K562 (cell line): ENCODE data around the gene YPEL5. TPM values are rescaled to one million over a fixed set of nuclear protein-coding genes. Genes with fewer than 3 reads are reported as not detected.

ENCODE experiments used
- ATAC-seq: fragments of 200-7000 bp; cut with Tn5 transposase; 3 replicates; pipeline ENCODE4 v1.9.1; 2020; ENCODE audit warnings: moderate library complexity
- BruUV-seq: library from RNA; stranded (reverse); fragments of 400-500 nt; replicated peaks from 2 replicates; lab custom pipeline; 2021; lab: Mats Ljungman, UMichigan
- CTCF ChIA-PET: fragments of 300-600 bp; formaldehyde crosslinking; extraction: SDS; loops from one replicate; lab custom pipeline; 2021; ENCODE audit warnings: low intra/inter-chr PET ratio; lab: Yijun Ruan, JAX
- POLR2A ChIA-PET: fragments of 300-600, 350-650 bp; sonication (Branson Sonifier 250); formaldehyde crosslinking; extraction: SDS; loops from one replicate; lab custom pipeline; 2021; ENCODE audit warnings: antibody characterized with exemption, inconsistent platforms; lab: Yijun Ruan, JAX
- DNase-seq, 4 experiments: peaks; one replicate each; pipeline versions ENCODE4 v3.0.0 to v3.0.0-alpha.2; 2011 to 2018; ENCODE audit warnings: low spot score in 3 of 4, mixed read lengths in 3 of 4; ENCODE audit errors: extremely low read depth in 1 of 4
- FAIRE-seq: peaks from 2 replicates; lab custom pipeline; 2011; peaks lifted over from hg19 to GRCh38; lab: Jason Lieb, UNC
- H2AFZ ChIP-seq: 2 replicates; pipeline ENCODE4 v1.6.0; 2011; ENCODE audit warnings: low read depth, low read length, control low read depth, inconsistent platforms
- H3K27ac ChIP-seq: fragments of 200-600 bp; 3 replicates; pipeline ENCODE4 v1.8.0; 2011; ENCODE audit warnings: low read depth, mild to moderate bottlenecking, control low read depth, inconsistent platforms, low read length, moderate library complexity, mixed read lengths; ENCODE audit errors: extremely low read depth
- H3K27me3 ChIP-seq, 2 experiments: fragments of 300-600 bp in 1 of 2; 2 replicates in 1 of 2; 3 replicates in 1 of 2; pipeline versions ENCODE4 v1.6.0 to v1.8.0; 2011; ENCODE audit warnings: inconsistent platforms in 2 of 2, low read length in 2 of 2, mild to moderate bottlenecking in 1 of 2, mixed read lengths in 1 of 2, moderate library complexity in 1 of 2; ENCODE audit not compliant: control insufficient read depth in 2 of 2, insufficient read depth in 2 of 2
- H3K36me3 ChIP-seq: fragments of 300-600 bp; 3 replicates; pipeline ENCODE4 v1.8.0; 2011; ENCODE audit warnings: mild to moderate bottlenecking, low read length, inconsistent platforms; ENCODE audit not compliant: control insufficient read depth, insufficient read depth
- H3K4me1 ChIP-seq, 2 experiments: fragments of 200-600 bp in 1 of 2; replicated peaks in 1 of 2; 2 replicates in 1 of 2; 3 replicates in 1 of 2; pipeline versions ENCODE4 v1.5.1 to v1.8.0; 2011; ENCODE audit warnings: inconsistent platforms in 2 of 2, low read length in 2 of 2, mild to moderate bottlenecking in 1 of 2, mixed read lengths in 1 of 2, moderate library complexity in 1 of 2; ENCODE audit not compliant: control insufficient read depth in 2 of 2, insufficient read depth in 2 of 2
- H3K4me2 ChIP-seq: 2 replicates; pipeline ENCODE4 v1.6.1; 2011; ENCODE audit warnings: low read length, control low read depth, inconsistent platforms, mixed read lengths; ENCODE audit not compliant: insufficient read depth
- H3K4me3 ChIP-seq: fragments of 200-600 bp; sonication (generic), shearing (Covaris generic); 2 replicates; pipeline ENCODE4 v1.5.1; 2016; ENCODE audit warnings: control low read depth, inconsistent platforms
- H3K79me2 ChIP-seq: fragments of 200-600 bp; 3 replicates; pipeline ENCODE4 v1.8.0; 2011; ENCODE audit warnings: low read length, inconsistent platforms; ENCODE audit not compliant: control insufficient read depth, insufficient read depth
- H3K9ac ChIP-seq, 2 experiments: 2 replicates each; pipeline versions ENCODE4 v1.6.0 to v1.6.1; 2011; ENCODE audit warnings: low read depth in 2 of 2, low read length in 2 of 2, control low read depth in 1 of 2, inconsistent platforms in 1 of 2, mild to moderate bottlenecking in 1 of 2, mixed read lengths in 1 of 2; ENCODE audit not compliant: insufficient read depth in 1 of 2
- H3K9me1 ChIP-seq: one replicate; pipeline ENCODE4 v1.6.0; 2011; ENCODE audit warnings: inconsistent platforms, mild to moderate bottlenecking, low read length, moderate library complexity; ENCODE audit not compliant: control insufficient read depth, insufficient read depth
- H3K9me3 ChIP-seq: replicated peaks from 2 replicates; pipeline ENCODE4 v1.5.1; 2011; ENCODE audit warnings: low read depth, low read length, inconsistent platforms; ENCODE audit not compliant: control insufficient read depth, insufficient read depth
- H4K20me1 ChIP-seq: replicated peaks from 2 replicates; pipeline ENCODE4 v1.6.1; 2011; ENCODE audit warnings: low read length, inconsistent platforms, mixed read lengths; ENCODE audit not compliant: control insufficient read depth, insufficient read depth
- ARNT ChIP-seq, 2 experiments: fragments of 450-650 bp; IDR thresholded peaks; 2 replicates each; pipeline ENCODE4 v1.6.1; 2016; ENCODE audit warnings: mild to moderate bottlenecking in 1 of 2
- BHLHE40 ChIP-seq: IDR thresholded peaks from 2 replicates; pipeline ENCODE4 v1.6.1; 2011; ENCODE audit warnings: low read length, improper control_type of control experiment
- CBX3 ChIP-seq, 2 experiments: IDR thresholded peaks; 1 replicate in 1 of 2; 2 replicates in 1 of 2; pipeline ENCODE4 v1.6.1; 2012; ENCODE audit warnings: inconsistent platforms in 2 of 2, low read length in 2 of 2, borderline replicate concordance in 1 of 2, control low read depth in 1 of 2
- CTBP1 ChIP-seq: fragments of 450-650 bp; IDR thresholded peaks from 2 replicates; pipeline ENCODE4 v1.6.1; 2016; ENCODE audit warnings: borderline replicate concordance
- DDX20 ChIP-seq: fragments of 450-650 bp; IDR thresholded peaks from 2 replicates; pipeline ENCODE4 v1.6.1; 2016; ENCODE audit warnings: missing genetic modification characterization, low read depth, mild to moderate bottlenecking, missing compliant biosample characterization, moderate library complexity
- FOXA3 ChIP-seq, 2 experiments: fragments of 450-650 bp in 1 of 2; sonication (generic) in 1 of 2; formaldehyde crosslinking; IDR thresholded peaks in 1 of 2; conservative IDR thresholded peaks in 1 of 2; 2 replicates each; pipeline versions ENCODE4 v1.4.0 to v1.8.0; 2020 to 2022; ENCODE audit warnings: mild to moderate bottlenecking in 2 of 2, missing genetic modification reagents in 1 of 2
- FOXJ3 ChIP-seq: sonication (generic); formaldehyde crosslinking; IDR thresholded peaks from 2 replicates; pipeline ENCODE4 v1.4.0; 2020; ENCODE audit warnings: mild to moderate bottlenecking, missing genetic modification reagents
- GTF2F1 ChIP-seq: IDR thresholded peaks from 2 replicates; pipeline ENCODE4 v1.6.1; 2011; ENCODE audit warnings: low read depth, low read length, improper control_type of control experiment
- HNRNPUL1 ChIP-seq: fragments of 200-400 bp; formaldehyde crosslinking; IDR thresholded peaks from 2 replicates; pipeline ENCODE4 v1.6.1; 2017; ENCODE audit warnings: low read length
- MITF ChIP-seq: IDR thresholded peaks from 2 replicates; pipeline ENCODE4 v1.6.1; 2014; ENCODE audit warnings: antibody characterized with exemption
- MYC ChIP-seq, 2 experiments: fragments of 250-450 bp in 1 of 2; sonication (Bioruptor Pico) in 1 of 2; IDR thresholded peaks; 2 replicates each; pipeline versions ENCODE4 v1.5.1 to v1.6.1; 2012 to 2021; ENCODE audit warnings: low read depth in 2 of 2, borderline replicate concordance in 1 of 2, improper control_type of control experiment in 1 of 2, low read length in 1 of 2, mild to moderate bottlenecking in 1 of 2, moderate library complexity in 1 of 2
- NCOA2 ChIP-seq, 2 experiments: fragments of 450-650 bp; IDR thresholded peaks; 2 replicates each; pipeline ENCODE4 v1.6.1; 2018; ENCODE audit warnings: mild to moderate bottlenecking in 2 of 2, moderate library complexity in 1 of 2; ENCODE audit not compliant: partially characterized antibody in 2 of 2
- NFIX ChIP-seq: fragments of 250-450 bp; sonication (Bioruptor Pico); IDR thresholded peaks from 2 replicates; pipeline ENCODE4 v1.4.0; 2020; ENCODE audit warnings: low read depth, mild to moderate bottlenecking, moderate library complexity
- POLR2G ChIP-seq: fragments of 200-400 bp; formaldehyde crosslinking; IDR thresholded peaks from 2 replicates; pipeline ENCODE4 v1.6.1; 2017; ENCODE audit warnings: low read depth, mild to moderate bottlenecking, antibody characterized with exemption, low read length, moderate library complexity
- POU5F1 ChIP-seq: fragments of 150-350 bp; IDR thresholded peaks from 2 replicates; pipeline ENCODE4 v1.6.1; 2014; ENCODE audit warnings: borderline replicate concordance, low read length, low read depth, mild to moderate bottlenecking; ENCODE audit not compliant: partially characterized antibody
- PTRF ChIP-seq: fragments of 450-650 bp; IDR thresholded peaks from 2 replicates; pipeline ENCODE4 v1.6.1; 2016; ENCODE audit warnings: mild to moderate bottlenecking, missing genetic modification characterization, missing compliant biosample characterization
- RFX7 ChIP-seq: fragments of 250-450 bp; sonication (Bioruptor Pico); IDR thresholded peaks from 2 replicates; pipeline ENCODE4 v1.5.1; 2021; ENCODE audit warnings: mild to moderate bottlenecking
- TCF3 ChIP-seq: sonication (generic); formaldehyde crosslinking; IDR thresholded peaks from 2 replicates; pipeline ENCODE4 v1.4.0; 2020; ENCODE audit warnings: mild to moderate bottlenecking, missing genetic modification reagents
- TCF7L2 ChIP-seq: fragments of 150-350 bp; IDR thresholded peaks from 2 replicates; pipeline ENCODE4 v1.6.1; 2016; ENCODE audit warnings: low read depth, mild to moderate bottlenecking, low read length, moderate library complexity
- TCFL5 ChIP-seq: fragments of 250-450 bp; sonication (Bioruptor Pico); conservative IDR thresholded peaks from 2 replicates; pipeline ENCODE4 v1.6.1; 2021; ENCODE audit warnings: mild to moderate bottlenecking, moderate library complexity, matching md5 sums
- WHSC1 ChIP-seq: IDR thresholded peaks from one replicate; pipeline ENCODE4 v1.6.1; 2012; ENCODE audit warnings: low read length, control low read depth, inconsistent platforms
- ZC3H8 ChIP-seq: fragments of 450-650 bp; IDR thresholded peaks from 2 replicates; pipeline ENCODE4 v1.6.1; 2017
- ZKSCAN1 ChIP-seq: fragments of 150-350 bp; IDR thresholded peaks from 2 replicates; pipeline ENCODE4 v1.6.1; 2016; ENCODE audit warnings: low read depth, low read length
- ZNF324 ChIP-seq: fragments of 250-450 bp; sonication (Bioruptor Pico); IDR thresholded peaks from 2 replicates; pipeline ENCODE4 v1.4.0; 2020; ENCODE audit warnings: mild to moderate bottlenecking
- WGBS: fragments of 100-300 bp; shearing (Covaris generic); methylation state at CpG from one replicate; pipeline ENCODE4 v1.1.6; 2016; ENCODE audit warnings: low coverage, mixed read lengths; ENCODE audit not compliant: insufficient coverage; ENCODE audit errors: missing lambda C conversion rate; 5-methylcytosine and 5-hydroxymethylcytosine counted together
- in situ Hi-C: fragments of 300-500 bp; cut with MboI; formaldehyde crosslinking; loops from 4 replicates; pipeline ENCODE4 v1.15.0; 2018; ENCODE audit warnings: inconsistent platforms, mixed read lengths
- intact Hi-C: fragments of 100-400 bp; cut with micrococcal nuclease; formaldehyde crosslinking; loops from 2 replicates; pipeline ENCODE4 v1.14.2; 2022
- polyA plus RNA-seq, 8 experiments: library from polyadenylated mRNA; depleted of rRNA in 4 of 8; stranded (reverse) in 5 of 8; unstranded in 3 of 8; fragments of >200 nt; fragmentation: Nextera tagmentation in 2 of 8; fragmentation: Illumina TruSeq in 1 of 8; extraction: Ambion mirVana in 2 of 8; extraction: Trizol in 1 of 8; gene quantifications; 2 replicates each; pipeline versions ENCODE4 v1.2.1 to v1.2.3, GENCODE V29; 2011 to 2014; ENCODE audit warnings: inconsistent platforms in 1 of 8, missing spikeins in 1 of 8
- total RNA-seq, 7 experiments: library from RNA; depleted of rRNA in 6 of 7; stranded (reverse); fragments of >200 nt in 6 of 7; fragmentation: Illumina TruSeq in 2 of 7; extraction: Trizol in 2 of 7; gene quantifications; 2 replicates each; pipeline versions ENCODE4 v1.2.1 to v1.2.3, GENCODE V29; 2011 to 2021; ENCODE audit warnings: low replicate concordance in 1 of 7

The YPEL5 gene
- total and polyA plus RNA-seq, 9 of the 15 experiments (the other 6 are each of a cell fraction or from before 2014, with no cell fraction given) = 5.4 to 34.4 (median 12.3) TPM

GRCh38 chr2:30193104-30193681 lies 46.4 kb downstream of the YPEL5 start:
- no TSS peak for BruUV-seq
- H3K4me1 ChIP-seq = peaks cover 51 to 56% of the 10 kb centered on the region in 2 experiments; a peak in 4 of 5 replicates
- H3K4me3 ChIP-seq = no peak overlapping the region
- intact Hi-C loops (no loop called here), in situ Hi-C loops (no loop called here)
- CTCF ChIA-PET = interaction anchor here (1.4 kb wide), 1 partner anchor 518 kb away, joined by 4 read pairs; no protein-coding TSS in a partner anchor
- H3K9ac ChIP-seq = peak overlapping the region; percentile 47 to 83; a peak in 3 of 4 replicates
- H3K9me3 ChIP-seq = no peaks in the 10 kb centered on the region
- no peaks in the 10 kb centered on the region for H3K36me3 ChIP-seq
- no peaks in the 10 kb centered on the region for H3K27me3 ChIP-seq
- WGBS = 12% methylated on average over 13 of the region's 13 CpGs
- H3K27ac ChIP-seq = peak overlapping the region; percentile 55; the same call in 2 of the 3 replicates
- peak; percentile 23 for FAIRE-seq
- H2AFZ ChIP-seq = peak overlapping the region; percentile 95
- H3K79me2 ChIP-seq = no peaks in the 10 kb centered on the region
- no peaks in the 10 kb centered on the region for H4K20me1 ChIP-seq
- POLR2A ChIA-PET = interaction anchor here (0.6 to 2.3 kb wide), 9 partner anchors 8 to 1441 kb away, joined by 3 to 7 read pairs (median 3); no protein-coding TSS in a partner anchor
- H3K4me2 ChIP-seq = peak overlapping the region; percentile 52
- ATAC-seq = peak; percentile 51
- DNase-seq = peak; percentile 50 to 74 (median 55)
- no peaks in the 10 kb centered on the region for H3K9me1 ChIP-seq
- TF ChIP-seq DDX20 (tag) = no peak
- no peak for TF ChIP-seq RFX7 (CRISPR knock-in tag)
- TF ChIP-seq NCOA2 (IDR thresholded peaks at IDR 0.05; ENCODE audit: partially characterized antibody in 2 of 2) = no peak
- TF ChIP-seq ZNF324 (CRISPR knock-in tag) = no peak
- no peak for TF ChIP-seq TCF7L2
- TF ChIP-seq ARNT (IDR thresholded peaks at IDR 0.05) = no peak
- TF ChIP-seq CTBP1 = peak; percentile 42; the same call in 1 of the 2 replicates
- no peak for TF ChIP-seq POU5F1
- no peak for TF ChIP-seq FOXA3 (CRISPR knock-in tag; conservative IDR thresholded peaks at IDR 0.05 in 1 of 2, IDR thresholded peaks at IDR 0.05 in 1 of 2)
- TF ChIP-seq ZC3H8 = no peak
- TF ChIP-seq WHSC1 = no peak
- TF ChIP-seq FOXJ3 = no peak
- TF ChIP-seq HNRNPUL1 = no peak
- TF ChIP-seq TCF3 (CRISPR knock-in tag) = peak; percentile 36
- TF ChIP-seq PTRF = no peak
- TF ChIP-seq POLR2G = peak; percentile 60
- no peak for TF ChIP-seq ZKSCAN1
- no peak for TF ChIP-seq MYC (IDR thresholded peaks at IDR 0.05; ENCODE audit: low read depth, low read length)
- TF ChIP-seq MYC (CRISPR knock-in tag; IDR thresholded peaks at IDR 0.05; ENCODE audit: borderline replicate concordance, low read depth) = no peak
- TF ChIP-seq NFIX (CRISPR knock-in tag) = no peak
- TF ChIP-seq MITF = no peak
- TF ChIP-seq BHLHE40 = no peak
- TF ChIP-seq CBX3 (IDR thresholded peaks at IDR 0.05; ENCODE audit: borderline replicate concordance in 1 of 2, low read length in 2 of 2) = no peak
- TF ChIP-seq GTF2F1 = no peak
- no peak for TF ChIP-seq TCFL5 (CRISPR knock-in tag)
